GM12801 (cell line): ENCODE results near the gene MAP1LC3B2.

Experiments
- CTCF ChIP-seq: IDR thresholded peaks from one replicate; pipeline ENCODE4 v1.5.1; 2011; ENCODE audit warnings: control low read depth; ENCODE audit not compliant: insufficient read length; ENCODE audit errors: extremely low read depth

Gene MAP1LC3B2

GRCh38 chr12:116524311-116524710 lies 34.9 kb upstream of the MAP1LC3B2 start:
- TF ChIP-seq CTCF: no peak

GRCh38 chr12:116524964-116525379 lies 34.2 kb upstream of the MAP1LC3B2 start:
- TF ChIP-seq CTCF: no peak

GRCh38 chr12:116525418-116526001 lies 33.7 kb upstream of the MAP1LC3B2 start:
- TF ChIP-seq CTCF: no peak

DNA sequence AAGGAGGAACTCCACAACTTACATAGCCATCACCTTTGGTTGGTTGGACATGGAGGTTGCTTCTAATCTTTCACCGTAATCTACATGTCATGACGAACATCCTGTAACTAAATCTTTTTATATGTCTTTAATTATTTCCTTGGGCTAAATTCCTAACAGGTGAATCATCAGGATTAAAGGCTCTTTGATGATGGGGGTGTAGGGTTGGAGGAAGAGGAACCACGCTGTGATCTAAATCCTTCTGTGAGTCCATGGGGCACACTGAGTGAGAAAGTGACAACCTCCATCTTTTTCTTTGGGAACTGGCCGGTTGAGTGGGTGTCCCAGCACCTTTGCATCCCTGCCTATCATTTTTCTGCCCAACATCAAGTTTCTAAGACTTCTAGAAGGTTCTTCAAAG lies 31.1 kb upstream of the MAP1LC3B2 start:
- no peak for TF ChIP-seq CTCF

GRCh38 chr12:116528498-116528897 lies 30.7 kb upstream of the MAP1LC3B2 start:
- no peak for TF ChIP-seq CTCF

DNA sequence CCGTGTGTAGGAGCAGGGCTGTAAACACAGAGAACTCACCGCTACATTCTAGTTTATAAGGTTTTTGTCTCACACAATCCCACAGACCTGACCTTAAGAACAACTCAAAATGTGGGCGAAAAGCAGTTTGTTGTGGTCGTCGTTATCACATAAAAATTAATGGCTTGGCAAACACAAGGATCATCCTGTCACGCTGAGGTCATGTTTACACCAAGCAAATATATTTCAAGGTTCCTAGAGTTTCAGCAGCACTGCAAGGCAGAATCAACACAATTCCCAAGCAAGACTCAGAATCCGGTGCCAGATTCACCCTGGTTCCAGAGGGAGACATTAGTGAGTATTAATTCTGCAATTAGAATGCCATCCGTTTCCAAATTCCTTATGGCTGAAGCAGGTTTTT lies 30.1 kb upstream of the MAP1LC3B2 start:
- TF ChIP-seq CTCF: no peak

DNA sequence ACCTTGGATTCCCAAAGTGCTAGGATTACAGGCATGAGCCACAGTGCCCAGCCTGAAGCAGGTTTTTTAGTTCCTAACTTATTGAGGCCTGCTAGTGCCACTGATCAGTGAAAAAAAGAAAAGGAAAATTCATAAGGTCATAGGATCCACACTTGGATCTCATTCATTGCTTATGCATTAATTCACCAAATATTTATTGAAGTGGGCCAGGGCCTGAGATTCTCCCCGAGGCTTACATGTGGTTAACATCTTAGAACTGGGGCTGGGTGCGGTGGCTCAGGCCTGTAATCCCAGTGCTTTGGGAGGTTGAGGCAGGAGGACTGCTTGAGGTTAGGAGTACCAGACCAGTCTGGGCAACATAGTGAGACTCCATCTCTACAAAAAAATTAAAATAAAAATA lies 29.5 kb upstream of the MAP1LC3B2 start:
- TF ChIP-seq CTCF: no peak
